ENCODE data around the gene TPSB2.

- no peak for TF ChIP-seq GABPA (IDR thresholded peaks at IDR 0.05; ENCODE audit: low read depth)
- TF ChIP-seq REST (IDR thresholded peaks at IDR 0.05; ENCODE audit: insufficient replicate concordance, low read depth) = no peak
- no peak for TF ChIP-seq CTCF (IDR thresholded peaks at IDR 0.05; ENCODE audit: insufficient read depth, low read length)
Observed at GRCh38 chr16:1214719-1215118, 15.3 kb downstream of the TPSB2 start.

All from HL-60 (cell line).